Mucosa of gallbladder (tissue), 1 donor: ENCODE results near the gene EPC1. TPM values are rescaled to one million over a fixed set of nuclear protein-coding genes. Genes with fewer than 3 reads are reported as not detected.
"Not testable (repeated sequence)": the region's sequence is repeated elsewhere in the genome, so short reads cannot be mapped to it uniquely, and the experiment has no call there.

Experiments
- DNase-seq: peaks from one replicate; pipeline ENCODE4 v3.0.0-alpha.2; 2020; ENCODE audit warnings: low spot score
- total RNA-seq: library from RNA; stranded (reverse); gene quantifications from one replicate; pipeline ENCODE4 v1.2.1, GENCODE V29; 2021
- donor health status: DM: no; HTN: no; CAD: no.

EPC1 gene
- total RNA-seq, 1 donor from 2014 or later: 39.2 TPM

DNA sequence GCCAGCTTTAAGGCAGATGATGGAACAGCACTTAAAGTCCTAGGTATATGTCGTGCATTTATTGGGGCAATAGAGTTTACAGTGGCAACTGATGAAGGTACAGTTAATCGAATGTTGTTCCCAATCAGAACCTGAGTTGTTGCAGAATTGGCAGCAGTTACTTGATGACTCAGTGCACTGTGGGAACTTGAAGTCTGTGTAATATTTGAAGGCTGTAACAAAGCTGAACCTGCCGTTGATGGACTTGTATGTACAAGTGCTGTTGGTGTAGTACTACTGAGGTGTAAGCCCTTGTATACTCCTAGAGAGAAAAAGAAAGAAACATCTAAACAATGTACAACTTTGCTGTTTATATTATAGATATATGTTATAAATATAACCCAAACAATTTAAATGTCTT, 75.3 kb downstream of the EPC1 start:
- no peak for DNase-seq

DNA sequence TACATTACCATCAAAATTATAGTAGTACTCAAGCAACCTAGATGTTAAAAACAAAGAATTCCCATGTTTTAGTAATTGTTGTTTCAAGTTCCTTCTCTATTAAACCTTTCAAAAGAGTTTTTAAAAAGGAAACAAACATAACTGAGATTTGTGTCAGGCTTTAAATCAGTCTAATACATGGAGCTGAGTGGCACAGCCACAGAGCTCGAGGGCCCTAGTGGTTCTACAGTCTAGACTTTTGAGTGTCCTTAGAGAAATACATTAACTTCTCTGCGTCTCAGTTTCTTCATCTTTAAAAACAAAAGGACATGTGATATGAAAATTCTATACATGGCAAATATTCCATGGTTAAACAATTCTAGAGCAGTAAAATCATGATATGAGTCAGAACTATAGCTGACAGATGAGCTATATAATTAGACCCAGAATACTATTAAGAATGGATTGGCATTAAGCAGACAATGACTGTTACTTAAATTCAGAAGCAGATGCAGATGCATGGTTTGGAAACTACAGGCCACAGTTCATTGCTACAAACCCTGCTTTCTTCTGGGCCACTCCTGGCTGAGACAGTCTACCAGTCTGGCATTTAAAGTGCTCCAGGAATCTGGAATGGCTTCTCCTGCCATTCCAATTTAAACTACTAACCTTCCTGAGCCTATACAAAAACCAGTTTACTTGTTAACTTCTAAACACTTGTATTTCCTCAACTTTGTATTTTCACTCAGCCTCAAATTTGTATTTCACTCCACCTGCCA, 77.4 kb downstream of the EPC1 start:
- no peak for DNase-seq

DNA sequence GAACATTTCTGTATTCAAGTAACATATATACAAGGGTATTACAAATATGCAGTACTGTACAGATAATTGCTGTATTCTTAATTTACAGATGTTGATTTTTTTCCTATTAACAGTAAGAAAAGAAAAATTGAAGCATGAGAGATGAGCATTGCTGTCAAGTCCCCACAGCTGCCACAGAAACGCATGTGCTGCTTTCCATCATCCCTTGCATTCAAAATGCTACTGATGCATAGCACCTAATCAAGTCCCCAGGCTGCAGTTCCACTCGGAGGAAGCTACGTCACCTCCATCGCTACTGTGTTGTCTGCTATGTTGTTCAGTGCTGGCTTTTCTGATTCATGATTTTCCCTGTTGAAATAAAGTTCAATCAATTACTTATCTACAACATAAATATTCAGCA, 78.2 kb downstream of the EPC1 start:
- DNase-seq: no peak

DNA sequence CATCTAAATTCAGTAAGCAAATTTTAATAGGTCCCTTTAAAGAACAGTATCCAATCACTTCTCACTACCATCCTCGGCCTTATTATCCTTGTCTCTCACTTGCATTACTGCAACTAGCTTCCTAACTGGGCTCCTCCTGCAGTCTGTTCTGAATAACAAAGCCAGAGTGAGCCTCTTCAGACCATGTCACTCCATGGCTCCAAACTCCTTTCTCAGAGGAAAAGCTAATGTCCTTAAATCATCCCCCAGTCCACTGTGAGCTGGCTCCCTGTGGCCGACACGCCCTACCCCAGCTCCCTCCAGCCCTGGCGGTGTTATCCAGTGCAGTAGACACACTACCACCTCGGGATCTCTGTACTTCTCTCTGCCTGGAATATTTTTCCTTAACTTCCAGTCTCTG, 80.0 kb downstream of the EPC1 start:
- no peak for DNase-seq

DNA sequence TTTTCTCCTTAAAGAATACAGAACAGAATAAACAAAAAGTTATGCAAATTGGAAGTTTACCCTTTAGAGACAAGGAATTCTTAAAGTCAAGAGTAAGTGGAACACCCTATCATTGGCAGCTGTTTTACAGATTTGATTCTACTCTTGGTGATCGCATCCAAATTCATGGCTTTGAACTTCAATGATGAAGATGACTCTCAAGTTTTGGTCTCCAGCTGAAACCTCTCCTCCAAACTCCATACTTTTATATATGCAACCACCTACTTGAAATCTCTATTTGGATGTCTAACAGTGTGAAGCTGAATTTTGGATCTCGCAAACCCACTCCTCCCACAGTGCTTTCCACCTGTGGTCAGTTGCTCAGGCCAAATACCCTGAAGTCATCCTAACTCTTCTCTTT, 80.4 kb downstream of the EPC1 start:
- DNase-seq: no peak

DNA sequence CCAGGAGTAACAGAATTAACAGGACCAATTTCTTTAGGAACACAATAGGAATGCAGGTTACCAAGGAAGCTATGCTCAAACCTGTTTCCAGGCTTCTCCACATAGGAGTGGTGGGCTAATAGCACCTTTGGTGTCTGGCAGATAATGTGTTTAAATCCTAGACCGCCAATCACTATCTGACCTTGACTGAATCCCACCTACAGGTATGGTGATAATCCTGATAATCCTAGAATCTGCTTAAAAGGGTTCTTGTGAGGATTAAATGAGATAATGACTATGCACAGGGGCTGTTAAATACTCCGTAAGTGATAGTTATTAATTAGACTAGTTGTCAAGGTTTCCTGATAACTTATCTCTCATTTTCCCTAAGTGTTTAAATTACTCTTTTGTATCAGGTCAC, 81.2 kb downstream of the EPC1 start:
- DNase-seq: no peak

DNA sequence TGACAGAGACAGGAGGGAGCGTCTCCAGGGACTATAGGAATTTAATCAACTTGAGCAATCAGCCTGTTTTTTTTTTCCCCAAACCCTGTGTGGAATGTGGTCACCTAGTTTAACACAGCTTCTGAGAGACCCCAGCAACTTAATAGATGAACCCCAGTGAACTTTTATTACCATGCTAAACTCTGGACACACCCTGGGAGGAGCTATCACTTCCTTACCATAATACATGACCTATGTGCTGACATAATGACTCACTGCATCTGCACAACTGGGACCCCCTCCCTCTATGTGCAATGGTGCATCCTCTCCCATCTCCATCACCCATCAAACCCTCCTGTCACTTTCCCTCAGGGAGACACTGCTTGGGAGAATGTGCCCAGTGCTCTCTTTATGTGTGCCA, 83.7 kb downstream of the EPC1 start:
- no peak for DNase-seq

DNA sequence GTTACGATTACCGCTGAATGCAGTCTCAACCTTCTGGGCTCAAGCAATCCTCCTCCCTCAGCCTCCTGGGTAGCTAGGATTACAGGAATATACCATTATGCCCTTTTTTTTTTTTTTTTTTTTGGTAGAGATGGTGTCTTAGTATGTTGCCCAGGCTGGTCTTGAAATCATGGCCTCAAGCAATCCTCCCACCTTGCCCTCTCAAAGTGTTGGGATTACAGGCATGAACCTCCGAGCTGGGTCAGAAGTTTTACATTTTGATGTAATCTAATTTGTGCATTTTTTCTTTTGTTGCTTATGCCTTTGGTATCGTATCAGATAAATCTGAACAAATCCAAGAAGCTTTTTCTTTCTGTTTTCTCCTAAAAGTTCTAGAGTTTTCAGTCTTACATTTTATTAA, 87.4 kb downstream of the EPC1 start:
- DNase-seq: no peak

DNA sequence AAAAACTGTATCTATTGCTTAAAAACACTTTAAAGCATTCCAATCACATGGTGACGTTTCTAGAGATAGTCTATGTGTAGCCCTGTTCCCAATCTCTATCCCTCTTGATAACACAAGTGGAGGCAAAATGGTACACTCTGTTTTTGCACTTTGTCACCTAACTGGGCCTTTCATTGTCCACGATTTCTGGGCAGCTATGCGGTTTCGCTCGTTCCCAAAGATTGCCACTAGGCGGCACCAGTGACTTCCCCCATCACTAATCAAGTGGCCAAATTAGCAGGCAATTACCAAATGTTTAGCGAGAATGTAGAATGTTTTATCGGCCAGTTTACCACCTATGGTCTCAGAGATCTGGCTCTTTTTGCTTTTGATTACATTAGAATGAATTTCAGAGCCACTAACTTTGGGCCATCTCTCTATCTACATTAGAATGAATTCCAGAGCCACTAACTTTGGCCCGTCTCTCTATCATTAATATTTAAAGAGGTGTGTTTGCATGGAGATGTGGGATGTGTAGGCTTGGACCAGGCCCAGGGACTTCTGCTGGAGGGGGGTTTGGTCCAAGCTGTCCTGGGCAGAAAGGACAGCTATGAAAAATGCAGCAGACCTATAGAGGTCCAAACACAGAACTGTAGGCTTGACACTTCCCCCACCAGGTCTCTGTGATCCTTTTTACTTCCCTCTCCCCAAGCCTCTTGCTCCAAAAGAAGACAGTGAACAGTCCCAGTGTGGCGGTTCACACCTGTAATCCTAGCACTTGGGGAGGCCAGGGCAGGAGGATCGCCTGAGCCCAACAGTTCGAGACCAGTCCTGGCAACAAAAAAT, 90.1 kb downstream of the EPC1 start:
- peak; percentile 69 for DNase-seq

DNA sequence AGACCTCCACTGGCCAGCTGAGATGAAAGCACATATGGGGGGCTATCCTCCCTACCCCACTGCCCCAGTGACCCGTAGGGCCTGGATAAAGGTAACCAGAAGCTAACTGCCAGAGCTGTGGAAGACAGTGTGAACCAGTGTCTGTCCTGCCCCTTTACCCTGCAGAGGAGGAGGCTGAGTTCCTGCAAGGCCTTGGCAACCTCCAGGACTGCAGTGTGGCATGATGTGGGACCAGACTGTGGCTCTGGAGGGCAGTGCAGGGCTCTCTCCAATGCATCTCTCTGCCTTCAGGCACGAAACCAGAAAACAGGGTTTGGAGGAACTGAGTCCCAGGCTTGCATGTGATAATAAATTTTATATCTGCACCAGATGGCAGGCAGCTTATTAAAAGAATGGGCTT, 93.1 kb downstream of the EPC1 start:
- DNase-seq: no peak

DNA sequence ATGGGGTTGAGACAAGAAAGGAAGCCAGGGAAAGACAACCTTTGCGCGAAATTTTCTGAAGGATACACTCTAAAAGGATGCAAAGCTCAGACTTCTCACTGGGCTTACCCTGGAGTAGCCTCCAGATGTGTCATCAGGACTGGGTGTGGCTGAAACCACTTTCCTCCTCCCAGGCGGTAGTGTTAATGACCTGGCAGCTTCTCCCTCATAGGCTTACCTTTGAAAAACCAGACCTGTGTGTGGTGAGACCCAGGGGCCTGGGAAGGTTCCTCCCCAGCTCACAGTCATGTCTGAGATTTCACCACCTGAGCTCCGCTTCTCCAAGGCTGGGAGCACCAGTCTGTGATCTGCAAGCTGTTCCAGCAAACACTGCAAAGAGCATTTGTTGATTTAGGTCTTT, 93.7 kb downstream of the EPC1 start:
- no peak for DNase-seq

DNA sequence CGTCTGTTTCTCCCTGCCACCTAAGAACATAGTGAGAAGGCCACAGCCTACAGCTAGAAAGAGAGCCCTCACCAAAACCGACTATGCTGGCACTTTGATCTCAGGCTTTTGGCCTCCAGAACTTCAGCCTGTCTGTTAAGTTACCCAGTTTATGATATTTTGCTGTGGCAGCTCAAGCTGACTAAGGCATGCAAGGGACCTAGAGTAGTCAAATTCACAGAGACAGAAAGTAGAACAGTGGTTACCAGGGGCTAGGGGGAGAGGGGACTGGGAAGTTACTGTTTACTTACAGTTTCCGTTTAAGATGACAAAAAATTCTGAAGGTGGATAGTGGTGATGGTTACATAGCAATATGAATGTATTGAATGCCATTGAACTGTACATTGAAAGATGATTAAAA, 96.5 kb downstream of the EPC1 start:
- DNase-seq: not testable (repeated sequence)

DNA sequence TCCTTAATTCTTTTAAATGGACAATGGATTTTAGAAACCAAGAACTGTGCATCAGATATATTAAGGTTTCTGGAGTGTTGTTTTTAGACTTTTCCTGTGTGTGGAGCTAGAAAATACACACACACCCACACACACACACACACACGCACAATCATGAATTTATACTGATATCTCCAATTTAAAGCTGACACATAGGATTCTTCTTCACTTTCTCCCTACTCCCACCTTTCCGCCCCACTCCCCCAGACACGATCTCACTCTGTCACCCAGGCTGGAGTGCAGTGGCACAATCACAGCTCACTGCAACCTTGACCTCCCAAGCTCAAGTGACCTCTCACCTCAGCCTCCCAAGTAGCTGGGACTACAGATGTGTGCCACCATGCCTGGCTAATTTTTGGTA, 100.3 kb downstream of the EPC1 start:
- no peak for DNase-seq

DNA sequence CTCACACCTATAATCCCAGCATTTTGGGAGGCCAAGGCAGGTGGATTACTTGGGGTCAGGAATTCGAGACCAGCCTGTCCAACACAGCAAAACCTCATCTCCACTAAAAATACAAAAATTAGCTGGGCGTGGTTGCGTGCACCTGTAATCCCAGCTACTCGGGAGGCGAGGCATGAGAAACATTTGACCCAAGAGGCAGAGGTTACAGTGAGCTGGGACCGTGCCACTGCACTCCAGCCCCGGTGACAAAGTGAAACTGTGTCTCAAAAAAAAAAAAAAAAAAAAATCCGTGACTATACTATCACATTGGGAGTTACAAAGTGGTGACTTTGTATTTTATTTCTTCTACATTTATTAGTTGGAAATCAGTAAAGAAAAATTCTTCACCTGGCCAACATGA, 101.2 kb downstream of the EPC1 start:
- no peak for DNase-seq

DNA sequence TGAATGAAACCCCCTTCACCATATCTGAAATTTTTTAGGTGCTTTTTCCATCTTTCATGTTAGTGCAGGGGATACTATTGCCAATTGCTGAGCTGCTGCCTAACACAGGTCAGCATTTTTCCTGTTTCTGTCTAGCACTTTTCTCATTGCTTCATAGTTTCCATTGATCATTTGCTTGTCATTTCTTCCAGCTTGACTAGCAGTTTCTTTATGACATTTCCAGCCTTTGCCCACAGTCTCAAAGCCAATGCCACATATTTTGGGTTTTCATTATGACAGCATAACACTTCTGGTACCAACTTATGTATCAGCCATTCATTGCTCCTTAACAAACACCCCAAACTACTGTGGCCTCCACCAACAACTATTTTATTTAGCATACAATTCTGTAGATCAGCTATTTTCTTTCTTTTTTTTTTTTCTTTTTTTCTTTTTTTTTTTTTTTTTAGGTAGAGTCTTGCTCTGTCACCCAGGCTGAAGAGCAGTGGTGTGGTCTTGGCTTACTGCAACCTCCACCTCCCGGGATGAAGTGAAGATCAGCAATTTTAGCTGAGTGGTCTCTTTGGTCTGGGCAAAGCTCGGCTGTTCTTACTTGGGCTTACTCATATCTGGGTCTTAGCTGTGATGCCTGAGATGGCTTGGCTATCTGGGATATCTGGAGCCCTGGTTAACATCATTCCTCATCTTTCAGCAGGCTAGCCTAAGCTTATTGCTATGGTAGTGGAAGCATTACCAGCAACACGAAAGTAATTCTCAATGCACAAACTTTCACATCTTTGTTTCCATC, 102.3 kb downstream of the EPC1 start:
- no peak for DNase-seq

DNA sequence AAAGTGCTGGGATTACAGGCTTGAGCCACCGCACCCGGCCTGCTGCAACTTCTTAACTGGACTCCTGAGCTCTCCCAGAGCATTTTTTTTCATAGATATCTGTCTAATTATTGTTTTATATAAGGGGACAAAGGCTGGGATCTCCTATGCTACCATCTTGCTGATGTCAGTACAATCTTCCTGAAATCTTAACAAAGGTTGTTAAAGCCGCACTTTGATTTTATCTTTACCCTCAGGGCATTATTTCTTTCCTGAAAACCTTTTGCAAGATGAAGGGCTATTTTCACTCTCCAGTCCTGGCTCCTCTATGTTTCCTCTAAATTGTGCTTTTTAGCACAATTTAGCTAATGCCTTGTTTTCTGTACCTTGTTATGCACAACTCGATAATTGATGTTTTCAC, 102.9 kb downstream of the EPC1 start:
- DNase-seq: no peak

DNA sequence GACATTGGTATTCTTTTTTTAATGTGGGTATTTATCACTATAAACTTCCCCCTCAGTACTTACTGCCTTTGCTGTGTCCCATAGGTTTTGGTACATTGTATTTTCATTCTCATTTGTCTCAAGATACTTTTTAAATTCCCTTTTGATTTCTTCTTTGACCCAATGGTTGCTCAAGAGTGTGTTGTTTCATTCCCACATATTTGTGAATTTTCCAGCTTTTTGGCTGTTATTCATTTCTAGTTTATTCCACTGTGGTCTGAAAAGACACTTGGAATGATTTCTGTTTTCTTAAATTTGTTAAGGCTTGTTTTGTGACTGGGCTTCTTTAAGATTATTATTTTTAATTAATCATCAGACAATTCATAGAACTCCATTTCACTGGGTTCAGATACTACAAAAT, 105.0 kb downstream of the EPC1 start:
- no peak for DNase-seq

DNA sequence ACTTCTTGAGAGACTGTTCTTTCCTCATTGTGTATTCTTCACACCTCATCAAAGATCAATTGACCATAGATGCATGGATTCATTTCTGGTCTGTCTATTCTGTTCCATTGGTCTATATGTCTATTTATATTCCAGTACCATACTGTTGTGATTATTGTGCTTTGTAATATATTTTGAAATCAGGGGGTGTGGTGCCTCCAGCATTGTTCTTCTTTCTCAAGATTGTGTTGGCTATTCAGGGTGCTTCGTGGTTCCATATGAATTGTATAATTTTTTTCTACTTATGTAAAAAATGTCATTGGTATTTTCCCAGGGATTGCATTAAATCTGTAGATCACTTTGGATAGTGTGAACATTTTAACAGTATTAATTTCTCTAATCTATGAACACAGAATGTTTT, 106.5 kb downstream of the EPC1 start:
- no peak for DNase-seq

DNA sequence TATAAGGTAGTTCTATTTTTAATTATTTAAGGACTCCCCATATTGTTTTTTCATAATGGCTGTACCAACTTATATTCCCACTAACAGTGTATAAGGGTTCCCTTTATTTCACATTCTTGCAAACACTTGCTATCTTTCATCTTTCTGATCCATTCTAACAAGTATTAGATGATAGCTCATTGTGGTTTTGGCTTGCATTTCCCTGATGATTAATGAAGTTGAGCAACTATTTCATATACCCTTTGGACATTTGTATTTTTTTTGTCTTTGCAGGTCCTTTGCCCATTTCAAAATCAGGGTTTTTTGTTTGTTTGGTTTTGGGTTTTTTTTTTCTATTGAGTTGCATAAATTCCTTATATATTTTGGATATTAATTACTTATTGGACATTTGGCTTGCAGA, 107.2 kb downstream of the EPC1 start:
- DNase-seq: no peak

DNA sequence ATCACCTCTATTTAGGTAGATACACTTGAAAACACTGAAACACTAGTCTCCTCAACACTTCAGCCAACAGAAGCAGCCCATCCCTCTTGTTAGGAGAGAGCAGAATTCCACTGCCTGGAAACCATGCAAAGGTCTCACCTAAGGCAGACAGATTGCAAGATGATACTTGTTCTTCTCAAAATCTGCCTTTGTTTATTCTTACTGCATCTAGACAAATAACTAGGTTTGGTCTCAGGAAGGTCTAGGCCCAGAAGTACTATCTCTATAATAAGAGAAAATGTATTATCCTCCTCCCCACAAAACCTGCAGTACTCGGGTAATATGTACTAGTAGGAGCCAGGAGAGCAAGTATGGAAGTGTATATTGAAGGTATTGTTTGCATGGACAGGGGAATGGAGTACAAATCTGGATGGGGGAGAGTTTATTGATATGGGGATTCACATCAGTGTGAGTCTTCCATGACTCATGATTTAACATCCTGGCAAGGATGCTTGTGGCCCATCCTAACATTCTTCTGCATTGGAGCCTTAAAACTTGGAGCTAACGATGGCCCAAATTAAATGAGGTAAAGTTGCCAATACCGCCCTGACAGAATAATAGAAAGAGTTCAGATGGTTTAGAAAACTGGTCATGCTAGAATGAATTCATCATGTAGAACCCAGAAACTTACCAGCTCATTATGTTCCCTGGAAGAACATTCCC, 109.2 kb downstream of the EPC1 start:
- no peak for DNase-seq

DNA sequence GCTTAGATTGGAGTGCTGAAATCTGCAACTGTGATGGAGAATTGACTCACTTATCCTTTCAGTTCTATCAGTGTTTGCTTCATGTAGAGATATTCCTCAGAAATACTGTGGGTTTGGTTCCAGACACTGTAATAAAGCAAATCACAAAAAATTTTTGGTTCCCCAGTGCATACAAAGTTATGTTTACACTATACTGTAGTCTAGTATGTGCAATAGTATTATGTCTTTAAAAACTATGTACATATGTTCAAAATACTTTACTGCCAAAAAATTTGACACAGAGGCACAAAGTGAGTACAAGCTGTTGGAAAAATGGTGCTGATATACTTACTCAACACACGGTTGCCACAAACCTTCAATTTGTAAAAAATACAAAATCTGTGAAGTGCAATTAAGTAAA, 112.5 kb downstream of the EPC1 start:
- no peak for DNase-seq

DNA sequence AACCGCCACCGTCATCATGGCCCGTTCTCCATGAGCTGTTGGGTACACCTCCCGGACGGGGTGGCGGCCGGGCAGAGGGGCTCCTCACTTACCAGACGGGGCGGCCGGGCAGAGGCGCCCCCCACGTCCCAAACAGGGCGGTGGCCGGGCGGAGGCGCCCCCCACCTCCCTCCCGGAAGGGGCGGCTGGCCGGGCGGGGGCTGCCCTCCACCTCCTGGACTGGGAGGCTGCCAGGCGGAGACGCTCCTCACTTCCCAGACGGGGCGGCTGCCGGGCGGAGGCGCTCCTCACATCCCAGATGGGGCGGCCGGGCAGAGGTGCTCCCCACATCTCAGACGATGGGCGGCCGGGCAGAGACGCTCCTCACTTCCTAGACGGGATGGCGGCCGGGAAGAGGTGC, 113.6 kb downstream of the EPC1 start:
- not testable (repeated sequence) for DNase-seq
